HTERT RPE-1 (cell line): Measurements from ENCODE around the gene KRTAP10-11.
"Not testable (repeated sequence)": the region's sequence is repeated elsewhere in the genome, so short reads cannot be mapped to it uniquely, and the experiment has no call there.

Source experiments
- in situ Hi-C: fragments of 300-500 bp; cut with MboI; formaldehyde crosslinking; loops from 4 replicates; pipeline ENCODE4 v1.14.3; 2020; ENCODE audit warnings: low sequenced_read_pairs

KRTAP10-11 gene

DNA sequence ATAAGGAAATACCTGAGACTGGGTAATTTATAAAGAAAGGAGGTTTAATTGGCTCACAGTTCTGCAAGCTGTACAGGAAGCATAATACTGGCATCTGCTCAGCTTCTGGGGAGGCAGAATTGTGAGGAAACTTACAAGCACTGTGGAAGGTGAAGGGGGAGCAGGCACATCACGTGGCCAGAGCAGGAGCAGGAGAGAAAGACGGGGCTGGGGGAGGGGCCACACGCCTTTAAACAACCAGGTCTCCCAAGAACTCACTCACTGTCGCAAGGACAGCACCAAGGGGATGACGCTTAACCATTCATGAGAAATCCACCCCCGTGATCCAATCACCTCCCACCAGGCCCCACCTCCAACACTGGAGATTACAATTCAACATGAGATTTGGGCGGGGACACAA, 15.4 kb downstream of the KRTAP10-11 start:
- in situ Hi-C loops = not testable (repeated sequence)

DNA sequence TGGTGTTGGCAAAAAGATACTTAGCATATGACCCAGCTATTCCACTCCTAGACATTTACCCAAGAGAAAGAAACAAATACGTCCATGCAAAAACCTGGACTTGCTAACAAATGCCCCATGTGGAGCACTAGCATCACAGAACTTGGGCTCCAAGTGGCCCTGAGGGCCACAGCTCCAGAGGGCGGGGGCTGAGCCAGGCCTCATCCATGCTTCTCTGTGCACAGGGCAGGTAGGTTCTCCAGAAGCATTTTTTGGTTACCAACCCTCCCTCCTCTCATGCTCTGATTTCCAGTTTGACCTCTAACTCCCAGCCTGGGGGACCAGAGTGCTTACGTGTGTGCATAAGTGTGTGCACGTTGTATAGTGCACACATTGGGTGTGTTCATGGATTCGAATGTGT, 18.5 kb downstream of the KRTAP10-11 start:
- in situ Hi-C loops = no loop called here

DNA sequence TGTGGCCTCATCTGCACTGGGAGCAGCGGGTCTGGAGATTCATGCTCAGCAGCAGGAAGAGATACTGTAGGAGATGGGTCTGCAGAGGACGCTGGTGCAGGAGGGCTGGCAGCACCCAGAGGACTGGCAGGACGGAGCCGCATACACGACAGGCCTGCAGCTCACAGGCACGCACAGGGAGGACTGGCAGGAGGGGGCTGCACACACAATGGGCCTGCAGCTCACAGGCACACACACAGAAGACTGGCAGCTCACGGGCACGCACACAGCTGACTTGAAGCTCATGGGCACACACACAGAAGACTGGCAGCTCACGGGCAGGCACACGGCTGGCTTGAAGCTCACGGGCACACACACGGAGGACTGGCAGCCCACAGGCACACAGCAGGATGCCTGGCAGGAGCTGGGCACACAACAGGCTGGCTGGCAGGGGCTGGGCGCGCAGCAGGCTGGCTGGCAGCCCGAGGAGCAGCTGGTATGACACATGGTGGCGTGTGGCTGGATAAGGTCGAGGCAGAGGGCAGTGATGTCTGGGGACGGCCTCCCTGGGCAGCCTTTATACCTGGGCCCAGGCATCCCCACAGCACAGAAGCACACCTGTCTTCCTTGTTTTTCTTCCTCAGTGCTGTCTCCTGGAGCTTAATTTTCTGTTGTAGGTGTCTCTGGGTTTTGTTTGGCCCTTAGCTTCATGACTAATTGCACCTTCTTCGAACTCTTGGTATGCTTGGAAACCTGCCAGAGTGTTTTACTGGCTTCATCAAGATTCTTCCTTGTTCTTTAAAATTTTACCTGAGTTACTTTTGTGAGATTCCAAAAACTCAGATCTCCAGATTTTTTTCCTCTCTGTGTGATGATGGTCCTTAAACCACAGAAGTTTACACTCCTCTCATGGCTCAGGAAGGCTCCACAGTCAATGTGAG, 20.4 kb downstream of the KRTAP10-11 start, which contains the start of gene KRTAP12-2:
Gene KRTAP12-2, minus strand, starts transcription at position 527 of the 920 bp plus-strand sequence. Its CDS starts 41 bp downstream, at position 486.
- in situ Hi-C loops = no loop called here

DNA sequence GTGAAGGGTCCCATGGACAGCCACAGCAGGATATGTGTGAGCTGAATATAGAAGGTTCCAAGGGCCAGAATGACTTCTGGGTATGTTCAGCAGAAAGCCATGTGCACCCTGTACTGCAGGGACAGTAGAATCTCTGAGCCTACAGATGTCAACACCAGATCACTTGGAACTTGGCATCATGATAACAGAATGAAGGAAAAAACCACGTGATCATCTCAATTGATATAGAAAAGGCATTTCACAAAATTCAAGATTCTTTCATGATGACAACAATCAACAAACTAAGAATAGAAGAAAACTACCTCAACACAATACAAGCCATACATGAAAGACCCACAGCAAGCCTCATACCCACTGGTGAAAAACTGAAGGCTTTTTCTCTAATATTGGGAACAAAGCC, 21.4 kb downstream of the KRTAP10-11 start:
- in situ Hi-C loops = no loop called here

DNA sequence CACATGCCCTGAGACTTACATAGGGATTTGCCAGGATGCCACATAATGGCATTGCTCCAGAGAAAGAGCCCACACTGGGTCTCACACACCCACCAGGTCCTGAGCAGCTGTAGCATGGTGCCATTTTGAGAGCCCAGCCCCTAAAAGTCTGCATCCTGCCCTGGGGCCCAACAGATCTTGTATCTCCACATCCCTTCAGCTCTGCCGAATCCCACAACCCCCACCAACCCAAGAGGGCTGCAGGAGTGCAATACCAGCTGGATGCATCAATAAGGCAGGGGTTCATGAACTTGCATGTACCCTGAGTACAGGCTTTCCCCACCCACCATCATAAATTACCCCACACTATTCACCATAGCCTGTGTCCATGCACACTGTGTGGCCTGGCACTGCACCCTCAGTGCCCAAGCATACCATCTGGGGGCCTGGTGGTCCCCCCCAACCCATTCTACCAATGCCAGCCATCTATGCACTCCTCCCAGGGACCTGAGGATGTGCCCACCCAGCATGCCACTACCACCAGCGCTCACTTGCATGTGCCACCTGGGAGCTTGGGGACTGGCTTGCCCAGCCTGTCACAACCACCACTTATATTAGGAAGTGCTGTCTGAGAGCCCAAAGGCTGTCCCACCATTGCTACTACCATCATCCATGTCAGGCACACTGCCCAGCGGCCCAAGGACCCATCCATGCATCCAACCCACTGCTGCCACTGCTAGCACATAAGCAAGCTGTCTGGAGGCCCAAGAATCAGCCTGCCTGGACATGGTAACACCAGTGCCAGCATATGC, 24.6 kb downstream of the KRTAP10-11 start:
- in situ Hi-C loops = no loop called here

DNA sequence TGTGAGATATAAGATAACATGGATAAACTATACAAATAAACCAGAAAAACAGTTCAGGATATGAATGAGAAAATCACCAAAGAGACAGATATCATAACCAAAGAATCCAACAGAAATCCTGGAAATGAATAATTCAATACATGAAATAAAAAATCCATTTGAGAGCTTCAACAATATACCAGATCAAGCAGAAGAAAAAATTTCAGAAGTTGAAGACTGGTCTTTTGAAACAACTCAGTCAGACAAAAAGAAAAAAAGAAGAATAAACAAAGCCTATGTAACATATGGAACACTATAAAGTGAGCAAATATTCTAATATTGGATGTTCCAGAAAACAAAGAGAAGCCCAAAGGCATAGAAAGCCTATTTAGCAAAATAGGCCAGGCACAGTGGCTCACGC, 25.7 kb downstream of the KRTAP10-11 start:
- in situ Hi-C loops = no loop called here

DNA sequence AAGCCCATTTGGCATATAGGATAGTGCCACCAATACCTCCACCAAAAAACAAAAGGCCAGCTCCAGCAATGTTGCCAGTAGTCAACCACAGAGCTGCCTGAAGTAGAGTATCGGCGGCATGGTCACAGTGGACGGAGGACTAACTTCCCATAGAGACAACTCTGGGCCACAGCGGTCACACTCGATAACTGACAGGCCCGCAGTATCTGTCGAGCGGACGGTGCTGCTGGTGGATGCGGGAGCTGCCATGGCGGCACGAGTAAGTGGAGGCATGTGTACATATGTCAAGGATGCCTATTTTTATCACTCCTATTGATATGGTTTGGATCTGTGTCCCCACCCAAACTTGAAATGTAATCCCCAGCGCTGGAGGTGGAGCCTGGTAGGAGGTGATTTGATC, 31.7 kb downstream of the KRTAP10-11 start:
- in situ Hi-C loops = no loop called here

DNA sequence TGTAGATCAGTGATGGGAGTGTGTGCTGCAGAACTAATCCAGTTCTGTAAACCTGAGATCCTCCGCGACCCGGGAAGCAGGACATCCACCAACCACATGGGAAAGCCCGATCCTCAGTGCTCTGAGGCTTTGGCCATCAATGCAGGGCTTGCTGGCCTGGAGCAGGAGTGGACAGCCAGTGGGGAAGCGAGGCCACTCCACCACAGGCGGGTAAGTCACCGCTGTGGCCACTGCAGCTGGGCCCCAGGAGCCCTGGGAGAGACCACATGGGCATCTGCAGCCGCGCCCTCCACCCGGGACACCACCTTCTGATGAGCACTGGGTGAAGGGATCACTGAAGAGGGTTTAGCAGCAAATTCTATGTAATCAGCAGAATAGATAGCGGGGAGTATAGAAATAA, 34.9 kb downstream of the KRTAP10-11 start:
- in situ Hi-C loops = no loop called here

DNA sequence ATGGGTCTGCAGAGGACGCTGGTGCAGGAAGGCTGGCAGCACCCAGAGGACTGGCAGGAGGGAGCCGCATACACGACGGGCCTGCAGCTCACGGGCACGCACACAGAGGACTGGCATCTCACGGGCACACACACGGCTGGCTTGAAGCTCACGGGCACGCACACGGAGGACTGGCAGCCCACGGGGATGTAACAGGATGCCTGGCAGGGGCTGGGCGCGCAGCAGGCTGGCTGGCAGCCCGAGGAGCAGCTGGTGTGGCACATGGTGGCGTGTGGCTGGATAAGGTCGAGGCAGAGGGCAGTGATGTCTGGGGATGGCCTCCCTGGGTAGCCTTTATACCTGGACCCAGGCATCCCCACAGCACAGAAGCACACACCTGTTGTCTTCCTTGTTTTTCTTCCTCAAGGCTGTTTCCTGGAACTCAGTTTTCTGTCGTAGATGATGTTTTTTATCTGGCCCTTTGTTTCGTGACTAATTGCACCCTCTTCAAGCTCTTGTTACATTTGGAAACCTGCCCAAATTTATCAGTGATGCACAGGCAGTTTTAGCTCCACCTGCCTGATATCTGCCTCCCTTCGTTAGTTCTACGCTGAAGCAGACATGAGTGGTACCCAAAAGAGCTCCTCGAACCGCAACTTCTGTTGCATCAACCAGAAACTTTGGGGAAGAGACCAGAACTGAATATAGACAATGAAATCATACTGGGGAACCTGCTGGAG, 35.8 kb downstream of the KRTAP10-11 start, which contains the start of gene KRTAP12-1:
Gene KRTAP12-1, minus strand, starts transcription at position 303 of the 719 bp plus-strand sequence. Its CDS starts 40 bp downstream, at position 263.
- in situ Hi-C loops = no loop called here

DNA sequence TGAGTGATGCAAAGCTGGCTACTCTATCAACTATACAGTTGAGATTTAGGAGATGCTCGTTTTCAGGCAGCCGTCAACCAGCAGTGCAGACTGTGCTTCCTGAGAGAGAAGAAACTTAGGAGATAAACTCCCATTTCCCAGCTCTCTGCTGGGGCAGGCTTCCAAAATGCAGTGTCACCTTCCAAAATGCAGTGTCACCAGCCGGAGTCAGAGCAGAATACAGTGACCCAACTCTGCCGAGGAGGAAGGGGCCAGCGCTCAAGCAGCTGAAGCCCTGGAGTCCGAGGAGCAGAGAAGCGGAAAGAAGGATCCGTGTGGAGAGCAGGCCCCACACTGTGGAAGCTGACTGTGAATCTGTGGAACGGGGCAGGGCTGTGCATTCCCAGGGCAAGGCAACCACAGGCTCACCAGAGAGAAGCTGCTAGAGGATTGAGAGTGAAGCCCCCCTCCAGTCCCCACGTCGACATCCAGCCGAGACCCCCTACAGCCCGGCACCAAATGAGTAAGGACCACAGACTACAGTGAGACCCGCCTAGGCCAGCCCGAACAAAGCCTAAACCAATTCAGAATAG, 36.5 kb downstream of the KRTAP10-11 start:
- in situ Hi-C loops = no loop called here

DNA sequence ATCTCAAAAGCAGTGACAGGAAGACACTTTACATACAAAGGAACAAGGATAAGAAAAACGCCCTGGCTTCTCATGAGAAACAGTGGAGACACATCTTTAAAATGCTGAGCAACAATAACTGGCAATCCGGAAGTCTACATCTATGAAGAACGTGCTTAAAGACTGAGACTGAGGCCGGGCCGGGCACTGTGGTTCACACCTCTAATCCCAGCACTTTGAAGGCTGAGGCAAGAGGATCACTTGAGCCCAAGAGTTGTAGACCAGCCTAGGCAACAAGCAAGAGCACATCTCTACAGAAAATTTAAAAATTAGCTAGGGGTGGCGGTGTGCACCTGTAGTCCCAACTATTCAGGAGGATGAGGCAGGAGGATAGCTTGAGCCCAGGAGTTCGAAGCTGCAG, 37.9 kb downstream of the KRTAP10-11 start:
- in situ Hi-C loops = no loop called here

DNA sequence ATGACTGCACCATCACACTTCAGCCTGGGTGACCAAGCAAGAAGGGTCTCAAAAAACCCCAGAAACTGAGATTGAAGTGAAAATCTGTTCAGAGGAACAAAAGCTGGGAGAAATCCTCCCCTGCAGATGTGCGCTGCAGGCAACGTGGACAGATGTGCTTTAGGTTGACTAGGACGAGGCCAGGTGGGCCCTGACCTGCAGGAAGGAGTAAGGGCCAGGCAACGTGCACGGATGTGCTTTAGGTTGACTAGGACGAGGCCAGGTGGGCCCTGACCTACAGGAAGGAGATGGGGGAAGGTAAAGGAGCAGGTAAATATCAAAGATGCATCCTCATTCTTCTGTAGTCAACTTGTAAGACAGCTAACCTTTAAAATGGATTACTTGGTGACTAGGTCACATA, 38.3 kb downstream of the KRTAP10-11 start:
- in situ Hi-C loops = no loop called here

DNA sequence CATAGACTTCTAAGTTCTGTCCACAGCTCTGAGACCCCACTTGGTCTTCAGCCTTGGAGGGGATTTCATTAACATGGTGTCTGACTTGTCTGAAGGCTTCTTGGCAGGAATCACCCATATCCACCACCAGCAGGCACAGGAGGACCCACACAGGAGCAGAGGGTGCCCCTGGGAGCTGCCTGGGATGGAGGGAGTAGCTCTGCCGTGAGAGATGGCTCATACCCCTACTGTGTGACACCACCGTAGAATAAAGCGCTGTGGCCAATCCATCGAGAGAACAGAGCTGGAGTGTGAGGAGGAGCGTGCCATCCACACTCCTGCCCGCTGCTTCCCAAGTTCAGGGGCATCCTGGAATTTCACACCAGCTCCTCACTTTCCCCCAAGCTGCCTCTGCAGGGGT, 38.8 kb downstream of the KRTAP10-11 start:
- in situ Hi-C loops = not testable (repeated sequence)

DNA sequence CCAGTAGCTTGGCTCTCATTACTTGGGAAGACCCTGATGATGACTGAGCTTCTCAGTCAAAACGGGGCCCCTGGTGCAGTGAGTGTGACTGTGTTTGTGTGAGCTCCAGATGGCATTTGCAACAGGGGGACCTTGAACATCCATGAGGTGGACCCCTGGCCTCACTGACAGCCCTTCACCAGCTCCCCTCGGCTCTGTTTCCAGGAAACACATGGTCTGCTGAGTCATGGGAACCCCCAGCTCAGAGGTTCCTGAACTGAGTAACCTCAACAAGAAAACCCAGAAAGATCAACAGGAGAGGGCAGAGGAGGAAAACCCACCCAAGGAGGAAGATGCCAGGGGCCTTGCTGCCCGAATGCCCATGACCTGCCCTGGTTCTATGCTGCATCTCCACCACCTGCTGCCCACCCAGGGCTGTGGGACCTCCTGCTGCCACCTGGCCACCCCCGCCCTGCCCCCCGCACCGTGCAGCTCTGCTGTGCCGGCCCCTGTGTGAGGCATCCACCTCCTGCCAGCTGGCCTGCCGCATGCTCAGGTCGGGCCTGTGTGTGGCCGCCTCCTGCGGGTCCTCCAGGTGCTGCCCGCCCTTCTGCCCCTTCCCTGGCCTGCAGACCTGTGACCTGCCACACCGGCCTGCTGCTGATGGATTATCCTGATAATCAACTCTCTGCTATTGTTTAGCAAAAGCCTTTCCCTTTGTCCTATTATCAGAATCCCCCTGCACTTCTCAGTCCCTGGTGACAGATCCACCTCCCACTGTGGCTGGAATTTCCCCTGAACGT, 40.0 kb downstream of the KRTAP10-11 start:
- in situ Hi-C loops = no loop called here

DNA sequence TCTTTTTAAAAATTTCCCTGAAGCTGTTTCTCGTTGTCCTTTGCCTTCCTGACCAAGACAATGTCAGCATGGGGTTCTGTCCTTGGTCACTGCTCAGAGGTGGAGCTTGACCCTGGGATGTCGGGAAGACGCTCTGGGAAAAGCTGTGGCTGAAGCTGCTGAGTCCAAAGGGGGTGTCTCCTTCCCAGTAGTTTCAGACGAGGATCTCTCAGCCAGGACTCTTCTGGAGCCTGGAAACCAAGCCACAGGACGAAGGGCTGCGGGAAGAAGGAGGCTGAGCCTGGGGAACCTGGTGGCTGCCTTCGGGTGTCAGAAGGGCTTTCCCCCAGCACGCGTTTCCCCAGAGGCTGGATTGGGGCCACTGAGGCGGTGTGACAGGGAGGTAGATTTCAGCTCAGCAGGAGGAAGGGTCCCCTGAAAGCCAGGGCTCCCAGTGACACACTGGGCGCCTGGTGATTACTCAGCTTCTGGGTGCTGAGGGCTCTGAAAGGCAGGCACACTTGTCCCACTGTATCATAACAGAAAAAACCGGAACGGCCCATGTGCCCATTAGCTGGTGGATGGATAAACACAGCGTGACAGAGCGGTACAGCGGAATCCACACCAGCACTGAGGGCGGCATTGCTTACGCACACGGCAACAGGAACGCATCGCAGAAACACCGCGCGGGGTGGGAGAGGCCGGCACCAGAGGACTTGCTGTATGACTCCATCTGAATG, 40.8 kb downstream of the KRTAP10-11 start:
- in situ Hi-C loops = no loop called here

DNA sequence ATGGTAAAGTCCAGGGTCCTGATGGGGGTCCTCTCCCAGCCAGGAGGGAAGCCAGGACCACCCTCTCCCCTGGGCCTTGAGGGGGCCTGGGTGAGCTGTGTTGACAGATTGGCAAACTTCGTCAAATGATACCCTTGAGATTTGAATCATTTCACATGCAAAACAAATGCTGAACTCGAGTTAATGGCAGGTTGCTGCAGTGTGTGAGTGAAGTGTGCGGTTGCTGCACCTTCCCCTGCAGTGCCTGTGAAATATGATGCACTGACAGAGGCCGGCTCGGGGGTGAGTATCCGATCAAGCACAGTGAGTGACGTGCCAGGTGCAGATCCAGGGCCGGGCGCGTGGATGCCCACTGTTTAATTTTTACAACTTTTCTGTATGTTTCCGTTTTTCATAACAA, 41.5 kb downstream of the KRTAP10-11 start:
- in situ Hi-C loops = no loop called here

DNA sequence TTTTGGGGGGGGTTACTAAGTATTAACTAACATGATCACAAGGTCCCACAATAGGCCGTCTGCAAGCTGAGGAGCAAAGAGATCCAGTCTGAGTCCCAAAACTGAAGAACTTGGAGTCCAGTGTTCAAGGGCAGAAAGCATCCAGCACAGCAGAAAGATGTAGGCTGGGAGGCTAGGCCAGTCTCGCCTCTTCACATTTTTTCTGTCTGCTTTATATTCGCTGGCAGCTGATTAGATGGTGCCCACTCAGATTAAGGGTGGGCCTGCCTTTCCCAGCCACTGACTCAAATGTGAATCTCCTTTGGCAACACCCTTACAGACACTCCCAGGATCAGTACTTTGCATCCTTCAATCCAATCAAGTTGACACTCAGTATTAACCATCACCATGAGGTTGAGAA, 43.5 kb downstream of the KRTAP10-11 start:
- in situ Hi-C loops = not testable (repeated sequence)

DNA sequence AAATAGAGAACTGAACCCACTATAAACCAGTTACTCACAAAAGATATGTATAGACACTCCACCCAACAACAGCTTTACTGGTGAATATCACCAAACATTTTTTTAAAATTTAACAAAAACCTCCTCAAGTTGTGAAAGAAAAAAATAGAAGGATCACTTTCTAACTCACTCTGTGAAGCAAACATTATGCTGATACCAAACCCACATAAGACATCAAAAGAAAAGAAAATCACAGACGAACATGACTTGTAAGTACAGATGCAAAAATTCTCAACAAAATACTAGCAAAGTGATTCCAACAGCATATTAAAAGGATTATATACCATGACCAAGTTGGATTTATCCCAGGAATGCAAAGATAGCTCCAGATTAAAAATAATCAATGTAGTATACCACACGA, 45.5 kb downstream of the KRTAP10-11 start:
- in situ Hi-C loops = no loop called here

DNA sequence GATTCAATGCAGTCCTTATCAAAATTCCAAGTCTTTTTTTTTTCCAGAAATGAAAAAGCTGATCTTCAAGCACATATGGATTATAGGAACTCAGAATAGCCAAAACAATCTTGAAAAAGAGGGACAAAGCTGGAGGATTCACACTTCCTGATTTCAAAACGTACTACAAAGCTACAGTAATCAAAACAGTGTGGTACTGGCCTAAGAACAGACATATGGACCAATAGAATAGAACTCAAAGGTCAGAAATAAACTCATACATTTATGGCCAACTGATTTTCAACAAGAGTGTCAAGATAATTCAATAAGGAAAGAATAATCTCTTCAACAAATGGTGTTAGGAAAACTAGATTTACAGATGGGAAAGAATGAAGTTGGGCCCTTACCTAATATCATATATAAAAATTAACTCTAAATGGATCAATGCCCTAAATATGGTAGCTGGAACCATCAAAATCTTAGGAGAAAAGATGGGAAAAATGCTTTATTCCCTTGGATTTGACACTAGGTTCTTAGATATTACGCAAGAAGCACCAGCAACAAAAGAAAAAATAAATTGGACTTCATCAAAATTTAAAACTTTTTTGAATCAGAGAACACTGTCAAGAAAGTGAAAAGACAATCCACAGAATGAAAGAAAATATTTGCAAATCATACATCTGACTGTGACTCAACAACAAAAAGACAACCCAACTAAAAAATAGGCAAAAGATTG, 46.7 kb downstream of the KRTAP10-11 start:
- in situ Hi-C loops = no loop called here
